Ascending aorta (tissue), 2 donors: ENCODE results near the gene CYB561A3. TPM values are rescaled to one million over a fixed set of nuclear protein-coding genes. Genes with fewer than 3 reads are reported as not detected.
A peak's percentile ranks its signal among the peaks of the same experiment; 100 is the strongest.
"Not testable (repeated sequence)": the region's sequence is repeated elsewhere in the genome, so short reads cannot be mapped to it uniquely, and the experiment has no call there.

Source experiments
- DNase-seq, 2 donors: peaks; one replicate each; pipeline ENCODE4 v3.0.0-alpha.2; 2019; ENCODE audit warnings: low spot score in 2 of 2
- H3K27ac ChIP-seq, 2 donors: fragments of 200-600 bp; sonication (generic); one replicate each; pipeline ENCODE4 v1.5.1; 2016 to 2017; ENCODE audit warnings: mild to moderate bottlenecking in 1 of 2
- H3K27me3 ChIP-seq: fragments of 200-600 bp; sonication (generic); one replicate; pipeline ENCODE4 v1.5.1; 2017
- H3K36me3 ChIP-seq, 2 donors: fragments of 200-600 bp; sonication (generic); one replicate each; pipeline ENCODE4 v1.5.1; 2016
- H3K4me1 ChIP-seq, 2 donors: fragments of 200-600 bp; sonication (generic); one replicate each; pipeline ENCODE4 v1.5.1; 2016 to 2017; ENCODE audit warnings: mild to moderate bottlenecking in 1 of 2
- H3K4me3 ChIP-seq, 2 donors: fragments of 200-600 bp; sonication (generic); one replicate each; pipeline ENCODE4 v1.5.1; 2016 to 2017; ENCODE audit warnings: mild to moderate bottlenecking in 1 of 2
- H3K9me3 ChIP-seq, 2 donors: fragments of 200-600 bp; sonication (generic); one replicate each; pipeline ENCODE4 v1.5.1; 2016
- CTCF ChIP-seq, 3 experiments: fragments of 200-600 bp in 2 of 3; fragments of 450-650 bp in 1 of 3; sonication (generic) in 2 of 3; IDR thresholded peaks; one replicate each; pipeline ENCODE4 v1.5.1; 2016 to 2019; ENCODE audit warnings: antibody characterized with exemption in 3 of 3, mild to moderate bottlenecking in 1 of 3, moderate library complexity in 1 of 3
- intact Hi-C: fragments of 100-400 bp; cut with DNase I; formaldehyde crosslinking; loops from one replicate; pipeline ENCODE4 v1.15.1; 2023
- total RNA-seq: library from RNA; depleted of rRNA; stranded (reverse); fragments of >200 nt; gene quantifications from one replicate; pipeline ENCODE4 v1.1.0, GENCODE V29; 2016

The CYB561A3 gene
- total RNA-seq, 1 donor from 2014 or later: 215 TPM

GRCh38 chr11:61384271-61385242 lies 22.9 kb upstream of the CYB561A3 start:
- no peak for TF ChIP-seq CTCF (IDR thresholded peaks at IDR 0.05)
- Histone ChIP-seq H3K27me3 (no peaks in the 10 kb centered on the region), H3K9me3 (no peaks in the 10 kb centered on the region), H3K36me3 (no peaks in the 10 kb centered on the region), H3K4me3 (no peak overlapping the region), H3K4me1 (peaks cover 0 to 5% of the 10 kb centered on the region in 2 donors), H3K27ac (no peak overlapping the region)
- intact Hi-C loops: loop anchor here (1.0 to 2.0 kb wide), 2 partner anchors 24 to 48 kb away; partner anchors contain the start of gene CYB561A3
- DNase-seq: no peak

DNA sequence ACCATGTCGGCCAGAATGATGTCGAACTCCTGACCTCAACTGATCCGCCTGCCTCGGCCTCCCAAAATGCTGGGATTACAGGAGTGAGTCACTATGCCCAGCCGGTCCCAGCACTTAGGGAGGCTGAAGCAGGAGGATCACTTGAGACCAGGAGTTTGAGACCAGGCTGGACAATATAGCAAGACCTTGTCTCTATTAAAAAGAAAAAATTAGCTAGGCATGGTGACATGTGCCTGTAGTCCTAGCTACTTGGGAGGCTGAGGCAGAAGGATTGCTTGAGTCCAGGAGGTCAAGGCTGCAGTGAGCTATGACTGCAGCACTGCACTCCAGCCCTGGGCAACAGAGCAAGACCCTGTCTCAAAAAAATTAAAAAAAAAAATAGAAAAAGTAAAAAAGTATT lies 22.2 kb upstream of the CYB561A3 start:
- not testable (repeated sequence) for H3K27ac ChIP-seq, DNase-seq, H3K4me3 ChIP-seq, H3K27me3 ChIP-seq, H3K9me3 ChIP-seq, H3K36me3 ChIP-seq
- intact Hi-C loops: loop anchor here (2.0 kb wide), 1 partner anchor 23 kb away; the partner anchor contains the start of gene CYB561A3
- peaks cover 0 to 12% of the 10 kb centered on the region in 2 donors for H3K4me1 ChIP-seq

DNA sequence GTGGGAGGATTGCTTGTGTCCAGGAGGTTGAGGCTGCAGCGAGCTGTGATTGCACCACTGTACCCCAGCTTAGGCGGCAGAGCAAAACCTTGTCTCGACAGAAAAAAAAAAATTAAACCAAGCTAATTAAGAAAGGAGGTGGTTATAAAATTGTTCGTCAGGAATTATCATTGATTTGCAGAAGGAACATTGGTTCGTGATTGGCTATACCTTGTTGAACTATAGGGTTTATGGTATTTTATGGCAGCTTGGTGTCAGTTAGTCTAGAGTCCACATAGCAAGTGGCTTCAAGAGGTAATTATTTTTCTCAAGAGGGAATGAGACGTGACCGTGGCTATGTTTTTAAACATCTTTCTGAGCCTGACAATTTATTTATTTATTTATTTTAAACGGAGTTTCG lies 19.2 kb upstream of the CYB561A3 start:
- no peak overlapping the region for H3K4me3 ChIP-seq
- peaks cover 0 to 17% of the 10 kb centered on the region in 2 donors for H3K4me1 ChIP-seq
- no peak for DNase-seq
- H3K27ac ChIP-seq: no peak overlapping the region
- no peak for TF ChIP-seq CTCF (IDR thresholded peaks at IDR 0.05)
- intact Hi-C loops: no loop called here
- no peaks in the 10 kb centered on the region for H3K9me3 ChIP-seq
- H3K36me3 ChIP-seq: no peaks in the 10 kb centered on the region
- no peaks in the 10 kb centered on the region for H3K27me3 ChIP-seq

DNA sequence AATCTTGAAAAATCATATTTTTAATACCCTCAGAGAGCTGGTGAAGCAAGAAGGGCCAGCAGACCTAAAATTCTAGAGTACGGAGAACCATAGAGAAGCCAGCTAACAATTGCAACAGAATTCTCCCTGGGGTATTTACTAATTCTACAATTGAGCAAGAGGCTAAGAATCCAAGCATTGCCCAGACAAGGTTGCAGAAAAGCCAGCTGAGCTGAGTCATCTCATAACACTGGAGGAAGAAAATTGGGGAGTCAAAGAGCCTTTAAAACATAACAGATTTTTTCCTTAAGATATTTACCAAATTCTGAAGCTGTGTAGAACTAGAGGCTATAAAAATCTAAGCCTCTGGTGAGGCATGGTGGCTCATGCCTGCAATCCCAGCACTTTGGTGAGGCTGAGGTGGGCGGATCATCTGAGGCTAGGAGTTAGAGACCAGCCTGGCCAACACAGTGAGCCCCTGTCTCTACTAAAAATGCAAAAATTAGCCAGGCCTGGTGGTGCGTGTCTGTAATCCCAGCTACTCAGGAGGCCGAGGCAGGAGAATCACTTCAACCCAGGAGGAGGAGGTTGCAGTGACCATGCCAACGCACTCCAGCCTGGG lies 17.1 kb upstream of the CYB561A3 start:
- peak in 1 of 2 donors; percentile 85 for DNase-seq

DNA sequence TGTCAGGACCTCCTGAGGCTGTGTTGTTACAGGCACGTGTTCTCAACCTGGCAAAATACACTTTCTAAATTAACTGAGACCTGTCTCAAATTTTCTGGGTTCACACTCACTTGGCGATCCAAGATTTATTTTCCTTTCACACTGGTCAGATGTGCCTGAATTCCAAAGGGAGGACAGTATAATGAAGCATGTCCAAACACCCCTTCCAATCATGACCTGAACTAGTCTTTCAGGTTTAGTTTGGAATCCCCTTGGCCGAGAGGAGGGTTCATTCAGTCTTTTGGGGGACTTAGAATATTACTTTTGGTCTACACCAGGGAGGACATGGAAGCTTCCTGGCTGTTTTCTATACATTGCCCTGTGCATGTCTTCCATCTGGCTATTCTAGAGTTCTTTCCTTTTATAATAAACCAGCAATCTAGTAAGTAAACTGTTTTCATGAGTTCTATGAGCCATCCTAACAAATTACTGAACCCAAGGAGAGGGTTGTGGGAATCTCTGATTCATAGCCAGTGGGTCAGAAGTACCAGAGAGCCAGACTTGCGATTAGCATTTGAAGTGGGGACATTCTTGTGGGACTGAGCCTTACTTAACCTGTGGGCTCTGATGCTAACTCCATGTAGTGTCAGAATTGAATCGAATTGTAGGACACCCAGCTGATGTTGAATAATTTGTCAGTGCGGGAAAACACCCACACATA lies 15.9 kb upstream of the CYB561A3 start:
- intact Hi-C loops: loop anchor here (1.0 kb wide), 1 partner anchor 15 kb away; the partner anchor contains the start of gene TMEM138
- TF ChIP-seq CTCF (IDR thresholded peaks at IDR 0.05): no peak
- no peaks in the 10 kb centered on the region for H3K36me3 ChIP-seq
- H3K4me1 ChIP-seq: peaks cover 0 to 15% of the 10 kb centered on the region in 2 donors
- no peaks in the 10 kb centered on the region for H3K9me3 ChIP-seq
- peak overlapping the region; percentile 44 to 88 for H3K27ac ChIP-seq
- no peaks in the 10 kb centered on the region for H3K27me3 ChIP-seq
- no peak overlapping the region for H3K4me3 ChIP-seq
- no peak for DNase-seq

More for the DNA sequence above, 17.1 kb upstream of the CYB561A3 start:
- peaks cover 0 to 15% of the 10 kb centered on the region in 2 donors for H3K4me1 ChIP-seq
- H3K27ac ChIP-seq: peak overlapping the region; percentile 81 to 88
- H3K9me3 ChIP-seq: no peaks in the 10 kb centered on the region
- TF ChIP-seq CTCF (IDR thresholded peaks at IDR 0.05): no peak
- intact Hi-C loops: loop anchor here (1.0 kb wide), 1 partner anchor 17 kb away; the partner anchor contains the start of gene TMEM138
- no peak overlapping the region for H3K4me3 ChIP-seq
- H3K36me3 ChIP-seq: no peaks in the 10 kb centered on the region
- no peaks in the 10 kb centered on the region for H3K27me3 ChIP-seq
